ENCODE results near the gene SHISA6.

The SHISA6 gene

DNA sequence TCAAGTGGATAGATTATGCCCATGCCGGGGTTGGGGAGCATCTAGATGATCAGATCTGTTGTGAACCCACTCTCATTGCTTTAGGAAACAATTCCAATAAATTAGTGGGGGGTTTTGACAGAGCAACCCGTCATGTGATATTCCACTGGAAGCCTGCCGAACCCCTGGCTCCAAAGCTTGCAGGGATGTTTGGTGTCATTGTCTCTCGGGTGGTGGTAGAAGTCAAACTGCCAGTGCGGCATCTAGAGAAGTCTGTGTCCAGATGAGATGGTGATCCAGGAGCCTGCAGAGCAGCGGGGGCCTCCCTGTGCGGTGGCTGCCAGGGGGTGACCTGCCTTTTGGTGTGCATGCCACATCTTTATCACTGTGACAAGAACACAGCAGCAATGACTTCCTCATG, 91.7 kb downstream of the SHISA6 start:
- H3K4me2 ChIP-seq (ENCODE audit: low read length), result no peak overlapping the region
- no peaks in the 10 kb centered on the region for H3K36me3 ChIP-seq (ENCODE audit: insufficient read depth, low read length)
- H2AFZ ChIP-seq (ENCODE audit: low read length), result no peak overlapping the region
- no peak overlapping the region for H3K9ac ChIP-seq (ENCODE audit: low read length)
- H3K9me3 ChIP-seq (ENCODE audit: low read length), result no peaks in the 10 kb centered on the region
- no peaks in the 10 kb centered on the region for H3K9me2 ChIP-seq (ENCODE audit: low read depth, low read length)
- no peaks in the 10 kb centered on the region for H3K27me3 ChIP-seq (ENCODE audit: insufficient read depth, low read length)
- no peaks in the 10 kb centered on the region for H4K20me1 ChIP-seq (ENCODE audit: insufficient read depth, low read length)
- no peaks in the 10 kb centered on the region for H3F3A ChIP-seq (ENCODE audit: insufficient read depth, low read length)
- H3K4me1 ChIP-seq (ENCODE audit: insufficient read depth, low read length, severe bottlenecking), result no peaks in the 10 kb centered on the region
- H3K79me2 ChIP-seq (ENCODE audit: insufficient read depth, low read length), result no peaks in the 10 kb centered on the region
- TF ChIP-seq, protein P1, sequence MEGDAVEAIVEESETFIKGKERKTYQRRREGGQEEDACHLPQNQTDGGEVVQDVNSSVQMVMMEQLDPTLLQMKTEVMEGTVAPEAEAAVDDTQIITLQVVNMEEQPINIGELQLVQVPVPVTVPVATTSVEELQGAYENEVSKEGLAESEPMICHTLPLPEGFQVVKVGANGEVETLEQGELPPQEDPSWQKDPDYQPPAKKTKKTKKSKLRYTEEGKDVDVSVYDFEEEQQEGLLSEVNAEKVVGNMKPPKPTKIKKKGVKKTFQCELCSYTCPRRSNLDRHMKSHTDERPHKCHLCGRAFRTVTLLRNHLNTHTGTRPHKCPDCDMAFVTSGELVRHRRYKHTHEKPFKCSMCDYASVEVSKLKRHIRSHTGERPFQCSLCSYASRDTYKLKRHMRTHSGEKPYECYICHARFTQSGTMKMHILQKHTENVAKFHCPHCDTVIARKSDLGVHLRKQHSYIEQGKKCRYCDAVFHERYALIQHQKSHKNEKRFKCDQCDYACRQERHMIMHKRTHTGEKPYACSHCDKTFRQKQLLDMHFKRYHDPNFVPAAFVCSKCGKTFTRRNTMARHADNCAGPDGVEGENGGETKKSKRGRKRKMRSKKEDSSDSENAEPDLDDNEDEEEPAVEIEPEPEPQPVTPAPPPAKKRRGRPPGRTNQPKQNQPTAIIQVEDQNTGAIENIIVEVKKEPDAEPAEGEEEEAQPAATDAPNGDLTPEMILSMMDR (IDR thresholded peaks at IDR 0.05; ENCODE audit: low read length), result no peak
- no peak for TF ChIP-seq EZH2 (IDR thresholded peaks at IDR 0.05; ENCODE audit: borderline replicate concordance, low read length)
- H3K27ac ChIP-seq (ENCODE audit: low read depth, low read length, poor library complexity, severe bottlenecking), result no peak overlapping the region
- H3K4me3 ChIP-seq (ENCODE audit: low read depth, low read length, poor library complexity, severe bottlenecking), result no peak overlapping the region

DNA sequence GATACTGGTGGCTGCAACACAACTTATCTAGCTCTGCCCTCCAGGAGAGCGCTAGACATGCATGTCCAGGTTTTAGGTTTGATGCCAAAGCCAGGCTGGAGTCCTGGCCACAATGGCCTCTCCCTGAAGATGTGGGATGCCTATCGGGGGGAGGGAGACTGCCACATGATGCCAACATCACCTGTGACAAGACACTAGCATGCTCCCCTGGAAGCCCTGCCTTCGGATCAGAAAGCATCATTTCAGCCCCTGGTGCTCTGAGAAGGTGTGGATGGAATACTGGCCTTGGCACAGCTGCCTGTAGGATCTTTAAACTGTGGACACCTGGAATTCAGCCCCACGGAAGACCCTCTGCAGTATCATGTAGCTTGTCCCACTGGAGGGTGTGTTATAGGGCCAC, 93.5 kb downstream of the SHISA6 start:
- Histone ChIP-seq H3K36me3 (ENCODE audit: insufficient read depth, low read length) (no peaks in the 10 kb centered on the region), H3K9ac (ENCODE audit: low read length) (no peak overlapping the region), H3K9me2 (ENCODE audit: low read depth, low read length) (no peaks in the 10 kb centered on the region), H3K27me3 (ENCODE audit: insufficient read depth, low read length) (no peaks in the 10 kb centered on the region), H3K4me2 (ENCODE audit: low read length) (no peak overlapping the region), H4K20me1 (ENCODE audit: insufficient read depth, low read length) (no peaks in the 10 kb centered on the region), H3K79me2 (ENCODE audit: insufficient read depth, low read length) (no peaks in the 10 kb centered on the region), H3K4me1 (ENCODE audit: insufficient read depth, low read length, severe bottlenecking) (no peaks in the 10 kb centered on the region), H3K9me3 (ENCODE audit: low read length) (no peaks in the 10 kb centered on the region), H3K4me3 (ENCODE audit: low read depth, low read length, poor library complexity, severe bottlenecking) (no peak overlapping the region), H3F3A (ENCODE audit: insufficient read depth, low read length) (no peaks in the 10 kb centered on the region), H2AFZ (ENCODE audit: low read length) (no peak overlapping the region), H3K27ac (ENCODE audit: low read depth, low read length, poor library complexity, severe bottlenecking) (no peak overlapping the region)
- no peak for TF ChIP-seq EZH2 (IDR thresholded peaks at IDR 0.05; ENCODE audit: borderline replicate concordance, low read length)
- TF ChIP-seq, protein P1 (IDR thresholded peaks at IDR 0.05; ENCODE audit: low read length), result no peak

DNA sequence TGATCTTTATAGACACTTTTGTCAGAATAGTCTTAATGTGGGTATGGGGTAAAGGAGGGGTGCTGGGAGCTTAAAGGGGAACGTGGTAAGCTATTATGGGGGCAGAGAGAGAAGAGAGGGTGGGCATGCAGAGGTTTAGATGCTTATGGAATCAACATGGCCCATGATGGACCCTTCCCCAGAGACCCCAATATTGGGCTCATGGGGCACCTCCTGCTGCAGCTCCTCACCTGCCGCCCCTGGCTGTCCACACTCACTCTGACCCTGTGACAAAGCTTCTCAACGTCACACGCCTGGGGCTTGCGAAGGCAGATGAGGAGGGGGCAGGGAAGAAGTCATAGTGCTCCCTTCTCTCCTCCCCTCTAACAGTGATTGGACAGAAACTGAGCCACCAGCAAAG, 95.3 kb downstream of the SHISA6 start:
- H3K4me3 ChIP-seq (ENCODE audit: low read depth, low read length, poor library complexity, severe bottlenecking), result no peak overlapping the region
- no peaks in the 10 kb centered on the region for H3K27me3 ChIP-seq (ENCODE audit: insufficient read depth, low read length)
- H3K27ac ChIP-seq (ENCODE audit: low read depth, low read length, poor library complexity, severe bottlenecking), result no peak overlapping the region
- H3K79me2 ChIP-seq (ENCODE audit: insufficient read depth, low read length), result no peaks in the 10 kb centered on the region
- no peak for TF ChIP-seq EZH2 (IDR thresholded peaks at IDR 0.05; ENCODE audit: borderline replicate concordance, low read length)
- TF ChIP-seq, protein P1 (IDR thresholded peaks at IDR 0.05; ENCODE audit: low read length), result no peak
- no peak overlapping the region for H3K4me2 ChIP-seq (ENCODE audit: low read length)
- H3K9ac ChIP-seq (ENCODE audit: low read length), result no peak overlapping the region
- no peaks in the 10 kb centered on the region for H3K9me2 ChIP-seq (ENCODE audit: low read depth, low read length)
- H4K20me1 ChIP-seq (ENCODE audit: insufficient read depth, low read length), result no peaks in the 10 kb centered on the region
- no peaks in the 10 kb centered on the region for H3K36me3 ChIP-seq (ENCODE audit: insufficient read depth, low read length)
- H2AFZ ChIP-seq (ENCODE audit: low read length), result no peak overlapping the region
- H3F3A ChIP-seq (ENCODE audit: insufficient read depth, low read length), result no peaks in the 10 kb centered on the region
- H3K4me1 ChIP-seq (ENCODE audit: insufficient read depth, low read length, severe bottlenecking), result no peaks in the 10 kb centered on the region
- no peaks in the 10 kb centered on the region for H3K9me3 ChIP-seq (ENCODE audit: low read length)
